Measurements from ENCODE around the gene HGS.

GRCh38 chr17:81647640-81648012 is 36.2 kb upstream of the HGS start:
- TF ChIP-seq, protein P1, sequence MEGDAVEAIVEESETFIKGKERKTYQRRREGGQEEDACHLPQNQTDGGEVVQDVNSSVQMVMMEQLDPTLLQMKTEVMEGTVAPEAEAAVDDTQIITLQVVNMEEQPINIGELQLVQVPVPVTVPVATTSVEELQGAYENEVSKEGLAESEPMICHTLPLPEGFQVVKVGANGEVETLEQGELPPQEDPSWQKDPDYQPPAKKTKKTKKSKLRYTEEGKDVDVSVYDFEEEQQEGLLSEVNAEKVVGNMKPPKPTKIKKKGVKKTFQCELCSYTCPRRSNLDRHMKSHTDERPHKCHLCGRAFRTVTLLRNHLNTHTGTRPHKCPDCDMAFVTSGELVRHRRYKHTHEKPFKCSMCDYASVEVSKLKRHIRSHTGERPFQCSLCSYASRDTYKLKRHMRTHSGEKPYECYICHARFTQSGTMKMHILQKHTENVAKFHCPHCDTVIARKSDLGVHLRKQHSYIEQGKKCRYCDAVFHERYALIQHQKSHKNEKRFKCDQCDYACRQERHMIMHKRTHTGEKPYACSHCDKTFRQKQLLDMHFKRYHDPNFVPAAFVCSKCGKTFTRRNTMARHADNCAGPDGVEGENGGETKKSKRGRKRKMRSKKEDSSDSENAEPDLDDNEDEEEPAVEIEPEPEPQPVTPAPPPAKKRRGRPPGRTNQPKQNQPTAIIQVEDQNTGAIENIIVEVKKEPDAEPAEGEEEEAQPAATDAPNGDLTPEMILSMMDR (IDR thresholded peaks at IDR 0.05) = no peak
- TF ChIP-seq POLR2A (IDR thresholded peaks at IDR 0.05) = no peak

Measured in thyroid gland (tissue), 4 donors.